Activated CD4-positive, alpha-beta T cell treated with anti-CD3 and anti-CD28 coated beads, Interleukin-2, amount 50 U/mL, for 48 hours (primary cell): Measurements from ENCODE around the gene HOXD9.

Experiments used
- DNase-seq, 2 experiments: peaks; one replicate each; pipeline ENCODE4 v3.0.0-alpha.2; 2020

HOXD9 gene

GRCh38 chr2:176122683-176123410 lies at the start of gene HOXD9:
Gene HOXD9, plus strand, starts transcription at chr2:176122719. Its CDS starts 50 bp downstream, at chr2:176122769.
- DNase-seq = no peak

- no peak for DNase-seq
These were observed 49.3 kb upstream of the HOXD9 start for GRCh38 chr2:176072951-176073904.

GRCh38 chr2:176074919-176075425 lies 47.5 kb upstream of the HOXD9 start:
- no peak for DNase-seq

- no peak for DNase-seq
These were observed 47.0 kb upstream of the HOXD9 start for GRCh38 chr2:176075481-176075880.

GRCh38 chr2:176076063-176076462 lies 46.5 kb upstream of the HOXD9 start:
- DNase-seq = no peak

- no peak for DNase-seq
These were observed 45.7 kb upstream of the HOXD9 start for GRCh38 chr2:176076796-176077195.

- DNase-seq = no peak
These were observed 43.8 kb upstream of the HOXD9 start for GRCh38 chr2:176078541-176079284.

- no peak for DNase-seq
These were observed 43.2 kb upstream of the HOXD9 start for GRCh38 chr2:176079285-176079830.

- no peak for DNase-seq
These were observed 42.5 kb upstream of the HOXD9 start for GRCh38 chr2:176079831-176080539.

GRCh38 chr2:176080540-176081375 lies 41.8 kb upstream of the HOXD9 start:
- DNase-seq = no peak

- no peak for DNase-seq
These were observed 41.1 kb upstream of the HOXD9 start for GRCh38 chr2:176081376-176081836.

- no peak for DNase-seq
These were observed 40.5 kb upstream of the HOXD9 start for GRCh38 chr2:176081837-176082524.

GRCh38 chr2:176082525-176082823 lies 40.0 kb upstream of the HOXD9 start:
- no peak for DNase-seq

GRCh38 chr2:176082824-176083751 lies 39.4 kb upstream of the HOXD9 start:
- no peak for DNase-seq

GRCh38 chr2:176083796-176084261 lies 38.7 kb upstream of the HOXD9 start, which contains the start of gene EVX2:
Gene EVX2, minus strand, starts transcription at chr2:176083962. Its CDS starts 186 bp downstream, at chr2:176083776.
- no peak for DNase-seq

GRCh38 chr2:176084611-176085119 lies 37.9 kb upstream of the HOXD9 start:
- no peak for DNase-seq

- no peak for DNase-seq
These were observed 37.3 kb upstream of the HOXD9 start for GRCh38 chr2:176085120-176085788.
